Measurements from ENCODE around the gene PTGS2. TPM values are rescaled to one million over a fixed set of nuclear protein-coding genes. Genes with fewer than 3 reads are reported as not detected.

Gene PTGS2
- total and polyA plus RNA-seq, 9 of the 15 experiments (the other 6 are each of a cell fraction or from before 2014, with no cell fraction given) = 0.01 TPM; not detected in 8

- no peak for TF ChIP-seq VEZF1 (CRISPR knock-in tag; IDR thresholded peaks at IDR 0.05)
Measured at GRCh38 chr1:186683652-186684410, 3.6 kb upstream of the PTGS2 start (continued).

GRCh38 chr1:186682736-186683135, 2.5 kb upstream of the PTGS2 start:
- ChIA-PET CTCF (ENCODE audit: low intra/inter-chr PET ratio) (no interaction called here), POLR2A (no interaction called here)
- H3K27ac ChIP-seq (ENCODE audit: extremely low read depth, low read depth, low read length) = no peak overlapping the region
- 0 out of 5 replicates have a peak, but pooled peaks cover 0 to 3% of the 10 kb centered on the region in 2 experiments for H3K4me1 ChIP-seq (replicated peaks in 1 of 2; ENCODE audit: control insufficient read depth in 2 of 2, insufficient read depth in 2 of 2, low read length in 2 of 2)
- H3K79me2 ChIP-seq (ENCODE audit: control insufficient read depth, insufficient read depth, low read length) = no peaks in the 10 kb centered on the region
- H2AFZ ChIP-seq (ENCODE audit: low read depth, low read length) = no peak overlapping the region
- in situ Hi-C loops (cut with MboI) (no loop called here), intact Hi-C loops (cut with micrococcal nuclease) (no loop called here)
- 0% methylated on average over 1 of the region's 1 CpG for WGBS (ENCODE audit: insufficient coverage, low coverage, missing lambda C conversion rate)
- H3K9me3 ChIP-seq (replicated peaks; ENCODE audit: control insufficient read depth, insufficient read depth, low read depth, low read length) = no peaks in the 10 kb centered on the region
- ATAC-seq (no peak), FAIRE-seq (no peak), DNase-seq (ENCODE audit: extremely low read depth in 1 of 4, low spot score in 3 of 4) (no peak)
- no peak overlapping the region for H3K9ac ChIP-seq (ENCODE audit: insufficient read depth in 1 of 2, low read depth in 2 of 2, low read length in 2 of 2)
- H3K27me3 ChIP-seq (ENCODE audit: control insufficient read depth in 2 of 2, insufficient read depth in 2 of 2, low read length in 2 of 2) = no peaks in the 10 kb centered on the region
- no TSS peak for BruUV-seq (replicated peaks)
- H3K4me3 ChIP-seq = no peak overlapping the region
- H4K20me1 ChIP-seq (replicated peaks; ENCODE audit: control insufficient read depth, insufficient read depth, low read length) = no peaks in the 10 kb centered on the region
- no peak overlapping the region for H3K4me2 ChIP-seq (ENCODE audit: insufficient read depth, low read length)
- no peaks in the 10 kb centered on the region for H3K36me3 ChIP-seq (ENCODE audit: control insufficient read depth, insufficient read depth, low read length)
- H3K9me1 ChIP-seq (ENCODE audit: control insufficient read depth, insufficient read depth, low read length) = no peaks in the 10 kb centered on the region
- TF ChIP-seq SRSF7 (optimal IDR thresholded peaks at IDR 0.05; ENCODE audit: low read depth, low read length) = no peak
- TF ChIP-seq ERF (CRISPR knock-in tag; IDR thresholded peaks at IDR 0.05) = no peak
- TF ChIP-seq BRF1 (IDR thresholded peaks at IDR 0.05; ENCODE audit: borderline replicate concordance, extremely low read depth, insufficient read length) = no peak
- TF ChIP-seq HNRNPUL1 (IDR thresholded peaks at IDR 0.05; ENCODE audit: low read length) = no peak
- no peak for TF ChIP-seq PPARD (CRISPR knock-in tag; IDR thresholded peaks at IDR 0.05)
- no peak for TF ChIP-seq POLR2B (IDR thresholded peaks at IDR 0.05; ENCODE audit: low read depth, partially characterized antibody)
- no peak for TF ChIP-seq ATF4 (CRISPR knock-in tag; IDR thresholded peaks at IDR 0.05)
- TF ChIP-seq HMG20B (CRISPR knock-in tag; IDR thresholded peaks at IDR 0.05) = no peak
- no peak for TF ChIP-seq IRF1 (CRISPR knock-in tag; IDR thresholded peaks at IDR 0.05; ENCODE audit: borderline replicate concordance)
- TF ChIP-seq ZBED1 (IDR thresholded peaks at IDR 0.05) = no peak
- TF ChIP-seq BCOR (IDR thresholded peaks at IDR 0.05) = no peak
- TF ChIP-seq ZBTB11 (CRISPR knock-in tag; IDR thresholded peaks at IDR 0.05) = no peak
- no peak for TF ChIP-seq HDAC8 (tag; IDR thresholded peaks at IDR 0.05)
- no peak for TF ChIP-seq CBFA2T3 (IDR thresholded peaks at IDR 0.05)
